OCI-LY1 (cell line): ENCODE data around the gene NPLOC4.

Experiments
- H2AFZ ChIP-seq: fragments of 200-600 bp; sonication (generic), shearing (Covaris generic); 2 replicates; pipeline ENCODE4 v1.6.0; 2014; ENCODE audit warnings: antibody characterized with exemption, mild to moderate bottlenecking, low read length
- H3F3A ChIP-seq: fragments of 200-600 bp; sonication (generic), shearing (Covaris generic); 2 replicates; pipeline ENCODE4 v1.6.0; 2014; ENCODE audit warnings: mild to moderate bottlenecking, antibody characterized with exemption, low read length, moderate library complexity; ENCODE audit not compliant: insufficient read depth
- H3K27ac ChIP-seq: fragments of 200-600 bp; sonication (generic); 2 replicates; pipeline ENCODE4 v1.5.1; 2014; ENCODE audit warnings: low read length, mixed run types, mild to moderate bottlenecking, low read depth; ENCODE audit not compliant: poor library complexity, severe bottlenecking
- H3K27me3 ChIP-seq: fragments of 200-600 bp; sonication (generic); 2 replicates; pipeline ENCODE4 v1.6.0; 2014; ENCODE audit warnings: antibody characterized with exemption, mild to moderate bottlenecking, low read length, moderate library complexity; ENCODE audit not compliant: insufficient read depth
- H3K36me3 ChIP-seq: fragments of 200-600 bp; sonication (generic); 2 replicates; pipeline ENCODE4 v1.6.1; 2014; ENCODE audit warnings: mild to moderate bottlenecking, antibody characterized with exemption, low read length, moderate library complexity, mixed read lengths; ENCODE audit not compliant: insufficient read depth
- H3K4me1 ChIP-seq: fragments of 200-600 bp; sonication (generic); 2 replicates; pipeline ENCODE4 v1.5.1; 2014; ENCODE audit warnings: mild to moderate bottlenecking, low read length, moderate library complexity; ENCODE audit not compliant: insufficient read depth, severe bottlenecking
- H3K4me2 ChIP-seq: fragments of 200-600 bp; sonication (generic), shearing (Covaris generic); 2 replicates; pipeline ENCODE4 v1.6.1; 2014; ENCODE audit warnings: low read length
- H3K4me3 ChIP-seq: fragments of 200-600 bp; sonication (generic); 2 replicates; pipeline ENCODE4 v1.5.1; 2014; ENCODE audit warnings: low read length, low read depth, mild to moderate bottlenecking, mixed read lengths; ENCODE audit not compliant: poor library complexity, severe bottlenecking
- H3K79me2 ChIP-seq: fragments of 200-600 bp; shearing (Covaris generic); 2 replicates; pipeline ENCODE4 v1.6.1; 2016; ENCODE audit warnings: mixed run types, low read length, mixed read lengths; ENCODE audit not compliant: insufficient read depth
- H3K9ac ChIP-seq: fragments of 200-600 bp; sonication (generic), shearing (Covaris generic); 2 replicates; pipeline ENCODE4 v1.6.1; 2014; ENCODE audit warnings: mild to moderate bottlenecking, low read length, mixed read lengths
- H3K9me2 ChIP-seq: fragments of 200-600 bp; sonication (generic), shearing (Covaris generic); 2 replicates; pipeline ENCODE4 v1.6.1; 2014; ENCODE audit warnings: low read depth, mild to moderate bottlenecking, low read length, mixed read lengths
- H3K9me3 ChIP-seq: fragments of 200-600 bp; shearing (Covaris generic); 2 replicates; pipeline ENCODE4 v1.6.1; 2014; ENCODE audit warnings: low read length, mixed read lengths
- H4K20me1 ChIP-seq: fragments of 200-600 bp; sonication (generic), shearing (Covaris generic); 2 replicates; pipeline ENCODE4 v1.6.0; 2016; ENCODE audit warnings: mild to moderate bottlenecking, low read length; ENCODE audit not compliant: insufficient read depth
- CTCF ChIP-seq: fragments of 200-600 bp; sonication (generic), shearing (Covaris generic); IDR thresholded peaks from 2 replicates; pipeline ENCODE4 v1.5.1; 2017; ENCODE audit warnings: mild to moderate bottlenecking, antibody characterized with exemption, low read length, moderate library complexity, mixed read lengths
- EZH2 ChIP-seq: fragments of 200-600 bp; sonication (generic), shearing (Covaris generic); IDR thresholded peaks from 2 replicates; pipeline ENCODE4 v1.8.0; 2017; ENCODE audit warnings: borderline replicate concordance, mixed run types, mild to moderate bottlenecking, antibody characterized with exemption, low read length, moderate library complexity, mixed read lengths

The NPLOC4 gene

GRCh38 chr17:81563861-81564586 lies 72.9 kb downstream of the NPLOC4 start:
- no peaks in the 10 kb centered on the region for H3K27me3 ChIP-seq
- no peaks in the 10 kb centered on the region for H3K79me2 ChIP-seq
- H3K36me3 ChIP-seq = peaks cover 96% of the 10 kb centered on the region
- H3K4me1 ChIP-seq = no peaks in the 10 kb centered on the region
- no peak for TF ChIP-seq CTCF
- no peak for TF ChIP-seq EZH2
- no peak overlapping the region for H2AFZ ChIP-seq
- H3K9ac ChIP-seq = no peak overlapping the region
- H3K9me2 ChIP-seq = no peaks in the 10 kb centered on the region
- no peaks in the 10 kb centered on the region for H4K20me1 ChIP-seq
- H3F3A ChIP-seq = no peaks in the 10 kb centered on the region
- no peaks in the 10 kb centered on the region for H3K9me3 ChIP-seq
- H3K27ac ChIP-seq = no peak overlapping the region
- no peak overlapping the region for H3K4me3 ChIP-seq
- H3K4me2 ChIP-seq = no peak overlapping the region

GRCh38 chr17:81561494-81561885 lies 75.4 kb downstream of the NPLOC4 start:
- Histone ChIP-seq H3K9ac (no peak overlapping the region), H3K4me1 (no peaks in the 10 kb centered on the region), H3K27me3 (no peaks in the 10 kb centered on the region), H4K20me1 (no peaks in the 10 kb centered on the region), H3F3A (no peaks in the 10 kb centered on the region), H3K4me2 (no peak overlapping the region), H3K4me3 (no peak overlapping the region), H3K27ac (no peak overlapping the region), H3K9me2 (no peaks in the 10 kb centered on the region), H3K9me3 (no peaks in the 10 kb centered on the region), H3K79me2 (no peaks in the 10 kb centered on the region), H3K36me3 (peaks cover 96% of the 10 kb centered on the region), H2AFZ (no peak overlapping the region)
- TF ChIP-seq EZH2 = no peak

- Histone ChIP-seq H3K27ac (no peak overlapping the region), H3F3A (no peaks in the 10 kb centered on the region), H3K9me3 (no peaks in the 10 kb centered on the region), H3K4me3 (no peak overlapping the region), H4K20me1 (no peaks in the 10 kb centered on the region), H3K9ac (no peak overlapping the region), H3K4me1 (peaks cover 3% of the 10 kb centered on the region), H3K9me2 (no peaks in the 10 kb centered on the region), H3K4me2 (no peak overlapping the region), H2AFZ (no peak overlapping the region), H3K79me2 (no peaks in the 10 kb centered on the region), H3K36me3 (peaks cover 81% of the 10 kb centered on the region), H3K27me3 (no peaks in the 10 kb centered on the region)
- TF ChIP-seq EZH2 (no peak), CTCF (no peak)
Observed at GRCh38 chr17:81558941-81559806, 77.7 kb downstream of the NPLOC4 start.
